WTC11 (cell line): Measurements from ENCODE around the gene VPREB3. TPM values are rescaled to one million over a fixed set of nuclear protein-coding genes. Genes with fewer than 3 reads are reported as not detected.

ENCODE experiments used
- ATAC-seq: fragments of 200-7000 bp; cut with Tn5 transposase; 2 replicates; pipeline ENCODE4 v1.10.0; 2021; ENCODE audit warnings: mild to moderate bottlenecking, moderate library complexity
- CTCF ChIA-PET: fragments of 300-600 bp; sonication (Branson Sonifier 250); formaldehyde crosslinking; loops from one replicate; lab custom pipeline; 2021; ENCODE audit warnings: antibody characterized with exemption; lab: Charles Lee
- POLR2A ChIA-PET: fragments of 350-600 bp; sonication (Branson Sonifier 250); formaldehyde crosslinking; loops from one replicate; lab custom pipeline; 2021; ENCODE audit warnings: antibody characterized with exemption; lab: Charles Lee
- DNase-seq: peaks from one replicate; pipeline ENCODE4 v3.0.0; 2021; ENCODE audit warnings: low spot score
- H3K27ac Mint-ChIP-seq: 2 replicates; pipeline ENCODE4 v1.8.0; 2021; ENCODE audit warnings: mixed read lengths
- H3K27me3 Mint-ChIP-seq: 2 replicates; pipeline ENCODE4 v1.8.0; 2021; ENCODE audit warnings: low read depth, mild to moderate bottlenecking, moderate library complexity, mixed read lengths
- H3K36me3 Mint-ChIP-seq: 2 replicates; pipeline ENCODE4 v1.8.0; 2021; ENCODE audit warnings: mixed read lengths
- H3K4me1 Mint-ChIP-seq: 2 replicates; pipeline ENCODE4 v1.8.0; 2022; ENCODE audit warnings: mixed read lengths
- H3K4me3 Mint-ChIP-seq: 2 replicates; pipeline ENCODE4 v1.8.0; 2021; ENCODE audit warnings: mild to moderate bottlenecking, moderate library complexity, mixed read lengths
- H3K9me3 Mint-ChIP-seq: 2 replicates; pipeline ENCODE4 v1.8.0; 2021; ENCODE audit warnings: mixed read lengths
- AR ChIP-seq: fragments of 250-450 bp; sonication (Bioruptor Pico); IDR thresholded peaks from 2 replicates; pipeline ENCODE4 v1.9.0; 2021; ENCODE audit warnings: mild to moderate bottlenecking
- ELF4 ChIP-seq: sonication (generic); formaldehyde crosslinking; IDR thresholded peaks from 2 replicates; pipeline ENCODE4 v1.8.1; 2022; ENCODE audit warnings: low read depth, mild to moderate bottlenecking, moderate library complexity, missing genetic modification reagents
- ERG ChIP-seq: fragments of 250-450 bp; sonication (Bioruptor Pico); IDR thresholded peaks from 2 replicates; pipeline ENCODE4 v1.8.0; 2021; ENCODE audit warnings: mild to moderate bottlenecking
- FOXJ3 ChIP-seq: sonication (generic); formaldehyde crosslinking; IDR thresholded peaks from 2 replicates; pipeline ENCODE4 v1.9.0; 2021; ENCODE audit warnings: missing genetic modification reagents, mild to moderate bottlenecking, borderline replicate concordance
- FOXK1 ChIP-seq: sonication (generic); formaldehyde crosslinking; IDR thresholded peaks from 2 replicates; pipeline ENCODE4 v1.8.0; 2022; ENCODE audit warnings: mild to moderate bottlenecking, moderate library complexity, missing genetic modification reagents
- FOXP1 ChIP-seq: sonication (generic); formaldehyde crosslinking; IDR thresholded peaks from 2 replicates; pipeline ENCODE4 v1.8.0; 2022; ENCODE audit warnings: missing genetic modification reagents, mild to moderate bottlenecking, moderate library complexity, borderline replicate concordance
- JUN ChIP-seq: sonication (generic); formaldehyde crosslinking; IDR thresholded peaks from 2 replicates; pipeline ENCODE4 v1.8.0; 2023; ENCODE audit warnings: mild to moderate bottlenecking, missing genetic modification reagents
- MAX ChIP-seq: sonication (generic); formaldehyde crosslinking; IDR thresholded peaks from 2 replicates; pipeline ENCODE4 v1.8.0; 2022; ENCODE audit warnings: mild to moderate bottlenecking, missing genetic modification reagents
- MXD4 ChIP-seq: fragments of 250-450 bp; sonication (Bioruptor Pico); IDR thresholded peaks from 2 replicates; pipeline ENCODE4 v1.8.0; 2021; ENCODE audit warnings: mild to moderate bottlenecking, moderate library complexity, borderline replicate concordance
- NFE2L1 ChIP-seq: sonication (generic); formaldehyde crosslinking; IDR thresholded peaks from 2 replicates; pipeline ENCODE4 v1.8.1; 2023; ENCODE audit warnings: missing genetic modification reagents
- NFYB ChIP-seq: sonication (generic); formaldehyde crosslinking; conservative IDR thresholded peaks from 2 replicates; pipeline ENCODE4 v1.8.0; 2022; ENCODE audit warnings: low read depth, missing genetic modification reagents
- RELA ChIP-seq: sonication (generic); formaldehyde crosslinking; IDR thresholded peaks from 2 replicates; pipeline ENCODE4 v1.8.1; 2022; ENCODE audit warnings: missing genetic modification reagents, mild to moderate bottlenecking, borderline replicate concordance
- RORB ChIP-seq: fragments of 250-450 bp; sonication (Bioruptor Pico); IDR thresholded peaks from 2 replicates; pipeline ENCODE4 v1.9.0; 2021; ENCODE audit warnings: mild to moderate bottlenecking
- SP1 ChIP-seq: sonication (generic); formaldehyde crosslinking; conservative IDR thresholded peaks from 2 replicates; pipeline ENCODE4 v1.8.1; 2022; ENCODE audit warnings: missing genetic modification reagents
- TEAD1 ChIP-seq: sonication (generic); formaldehyde crosslinking; IDR thresholded peaks from 2 replicates; pipeline ENCODE4 v1.8.0; 2022; ENCODE audit warnings: mild to moderate bottlenecking, missing genetic modification reagents
- TEAD4 ChIP-seq: sonication (generic); formaldehyde crosslinking; IDR thresholded peaks from 2 replicates; pipeline ENCODE4 v1.8.0; 2022; ENCODE audit warnings: mild to moderate bottlenecking, missing genetic modification reagents
- USF2 ChIP-seq: sonication (generic); formaldehyde crosslinking; IDR thresholded peaks from 2 replicates; pipeline ENCODE4 v1.8.1; 2023; ENCODE audit warnings: mild to moderate bottlenecking, missing genetic modification reagents, moderate library complexity
- ZMAT4 ChIP-seq: fragments of 250-450 bp; sonication (Bioruptor Pico); IDR thresholded peaks from 2 replicates; pipeline ENCODE4 v1.9.0; 2021; ENCODE audit warnings: mild to moderate bottlenecking
- ZNF121 ChIP-seq: sonication (generic); formaldehyde crosslinking; IDR thresholded peaks from 2 replicates; pipeline ENCODE4 v1.8.0; 2023; ENCODE audit warnings: missing genetic modification reagents
- ZNF396 ChIP-seq: fragments of 250-450 bp; sonication (Bioruptor Pico); IDR thresholded peaks from 2 replicates; pipeline ENCODE4 v1.8.0; 2021; ENCODE audit warnings: mild to moderate bottlenecking, moderate library complexity, borderline replicate concordance
- ZNF512 ChIP-seq: sonication (generic); formaldehyde crosslinking; IDR thresholded peaks from 2 replicates; pipeline ENCODE4 v1.8.1; 2022; ENCODE audit warnings: missing genetic modification reagents, borderline replicate concordance
- ZNF532 ChIP-seq: fragments of 250-450 bp; sonication (Bioruptor Pico); IDR thresholded peaks from 2 replicates; pipeline ENCODE4 v1.9.0; 2021; ENCODE audit warnings: mild to moderate bottlenecking, borderline replicate concordance
- total RNA-seq: library from RNA; stranded (reverse); gene quantifications from 3 replicates; pipeline ENCODE4 v1.2.3, GENCODE V29; 2021

VPREB3 gene
- total RNA-seq, 1 experiment from 2014 or later, result 0.81 TPM

GRCh38 chr22:23760056-23760455 lies 5.8 kb upstream of the VPREB3 start:
- no peak for TF ChIP-seq FOXP1 (CRISPR knock-in tag)
- TF ChIP-seq RORB, result no peak
- TF ChIP-seq TEAD4 (CRISPR knock-in tag), result no peak
- Mint-ChIP-seq H3K4me3 (no peak overlapping the region), H3K27ac (peak overlapping the region; percentile 20; the same call in 1 of the 2 replicates), H3K9me3 (no peaks in the 10 kb centered on the region), H3K36me3 (no peaks in the 10 kb centered on the region), H3K27me3 (peaks cover 5% of the 10 kb centered on the region), H3K4me1 (peaks cover 27% of the 10 kb centered on the region)
- no peak for DNase-seq
- POLR2A ChIA-PET, result interaction anchor here (0.6 kb wide), 1 partner anchor 151 kb away, joined by 3 read pairs; no protein-coding TSS in a partner anchor
- ATAC-seq, result no peak
- CTCF ChIA-PET, result interaction anchor here (0.6 to 1.3 kb wide), 2 partner anchors 9 to 111 kb away, joined by 4 to 6 read pairs; no protein-coding TSS in a partner anchor

- H3K27me3 Mint-ChIP-seq, result peaks cover 5% of the 10 kb centered on the region
- TF ChIP-seq ZNF396 (CRISPR knock-in tag), result no peak
- no peak for TF ChIP-seq RELA (CRISPR knock-in tag)
- no peak for TF ChIP-seq FOXK1 (CRISPR knock-in tag)
- no peak for TF ChIP-seq NFE2L1
- TF ChIP-seq ZNF532, result no peak
- no peak for TF ChIP-seq USF2 (CRISPR knock-in tag)
- no peak for TF ChIP-seq ELF4 (CRISPR knock-in tag)
- ATAC-seq, result no peak
- ChIA-PET POLR2A (no interaction called here), CTCF (interaction anchor here (0.6 to 1.3 kb wide), 2 partner anchors 9 to 110 kb away, joined by 4 to 6 read pairs; no protein-coding TSS in a partner anchor)
- no peak overlapping the region for H3K27ac Mint-ChIP-seq
- no peak for DNase-seq
- H3K4me1 Mint-ChIP-seq, result peaks cover 25% of the 10 kb centered on the region
- H3K4me3 Mint-ChIP-seq, result no peak overlapping the region
- no peaks in the 10 kb centered on the region for H3K9me3 Mint-ChIP-seq
- no peaks in the 10 kb centered on the region for H3K36me3 Mint-ChIP-seq
These were observed 5.3 kb upstream of the VPREB3 start for GRCh38 chr22:23759566-23759965.

- Mint-ChIP-seq H3K4me3 (no peak overlapping the region), H3K9me3 (no peaks in the 10 kb centered on the region), H3K36me3 (no peaks in the 10 kb centered on the region), H3K4me1 (peaks cover 18% of the 10 kb centered on the region), H3K27ac (peak overlapping the region; percentile 17; the same call in 1 of the 2 replicates), H3K27me3 (peaks cover 5% of the 10 kb centered on the region)
- POLR2A ChIA-PET, result interaction anchor here (0.7 kb wide), 2 partner anchors 100 to 1859 kb away, joined by 3 read pairs; no protein-coding TSS in a partner anchor
- CTCF ChIA-PET, result interaction anchor here (0.9 to 1.1 kb wide), 2 partner anchors 12 to 93 kb away, joined by 3 read pairs; no protein-coding TSS in a partner anchor
- no peak for DNase-seq
- ATAC-seq, result peak; percentile 42
- TF ChIP-seq JUN (CRISPR knock-in tag) (no peak), NFYB (CRISPR knock-in tag) (no peak), TEAD1 (no peak), FOXJ3 (CRISPR knock-in tag) (no peak), MXD4 (CRISPR knock-in tag) (no peak), ZNF512 (no peak), ZMAT4 (CRISPR knock-in tag) (no peak), ZNF121 (CRISPR knock-in tag) (no peak), ERG (CRISPR knock-in tag) (no peak), SP1 (CRISPR knock-in tag) (no peak), AR (no peak), MAX (CRISPR knock-in tag) (no peak)
These were observed 2.7 kb upstream of the VPREB3 start for GRCh38 chr22:23756891-23757290.
